Peyer's patch (tissue), 4 donors: ENCODE data around the gene COTL1. TPM values are rescaled to one million over a fixed set of nuclear protein-coding genes. Genes with fewer than 3 reads are reported as not detected.

Experiments
- DNase-seq, 3 donors: peaks; one replicate each; pipeline ENCODE4 v3.0.0-alpha.2; 2017 to 2019
- H3K27ac ChIP-seq, 4 donors: fragments of 200-600 bp; sonication (generic); one replicate each; pipeline ENCODE4 v1.5.1; 2016 to 2019
- H3K27me3 ChIP-seq, 2 donors: fragments of 200-600 bp; sonication (generic); one replicate each; pipeline ENCODE4 v1.5.1; 2019
- H3K36me3 ChIP-seq, 3 donors: fragments of 200-600 bp; sonication (generic); one replicate each; pipeline ENCODE4 v1.5.1; 2016 to 2019
- H3K4me1 ChIP-seq, 4 donors: fragments of 200-600 bp; sonication (generic); one replicate each; pipeline ENCODE4 v1.5.1; 2016 to 2019
- H3K4me3 ChIP-seq, 4 donors: fragments of 200-600 bp; sonication (generic); 1 replicate in 3 of 4; 2 replicates in 1 of 4; pipeline ENCODE4 v1.5.1; 2016 to 2019; ENCODE audit warnings: mild to moderate bottlenecking in 1 of 4
- H3K9me3 ChIP-seq, 4 donors: fragments of 200-600 bp; sonication (generic); one replicate each; pipeline ENCODE4 v1.5.1; 2016 to 2019; ENCODE audit warnings: mild to moderate bottlenecking in 1 of 4
- CTCF ChIP-seq, 6 experiments: fragments of 450-650 bp in 4 of 6; fragments of 200-600 bp in 2 of 6; sonication (generic) in 1 of 6; IDR thresholded peaks; one replicate each; pipeline ENCODE4 v1.5.1; 2017 to 2019; ENCODE audit warnings: antibody characterized with exemption in 6 of 6, mild to moderate bottlenecking in 3 of 6, moderate library complexity in 1 of 6
- POLR2A ChIP-seq, 2 donors: fragments of 450-650 bp; IDR thresholded peaks; one replicate each; pipeline ENCODE4 v1.5.1; 2017; ENCODE audit warnings: antibody characterized with exemption in 2 of 2, mild to moderate bottlenecking in 2 of 2, moderate library complexity in 2 of 2
- total RNA-seq, 4 donors: library from RNA; depleted of rRNA; stranded (reverse); fragments of >200 nt; gene quantifications; one replicate each; pipeline ENCODE4 v1.1.0, GENCODE V29; 2016

COTL1 gene
- total RNA-seq, 4 donors from 2014 or later: 29.6 to 84.2 (median 43.1) TPM

GRCh38 chr16:84656649-84657048 is 38.8 kb upstream of the COTL1 start:
- TF ChIP-seq POLR2A (IDR thresholded peaks at IDR 0.05): no peak
- no peak for TF ChIP-seq CTCF (IDR thresholded peaks at IDR 0.05)
- H3K27me3 ChIP-seq: no peaks in the 10 kb centered on the region
- peaks cover 4 to 76% (median 5%) of the 10 kb centered on the region in 3 donors for H3K36me3 ChIP-seq
- H3K27ac ChIP-seq: peak overlapping the region in 1 of 4 donors; percentile 64
- H3K9me3 ChIP-seq: no peaks in the 10 kb centered on the region
- H3K4me1 ChIP-seq: peaks cover 0 to 4% (median 0%) of the 10 kb centered on the region in 4 donors
- H3K4me3 ChIP-seq: no peak overlapping the region
- DNase-seq: no peak

- no peak for DNase-seq
- no peak overlapping the region for H3K4me3 ChIP-seq
- H3K27me3 ChIP-seq: no peaks in the 10 kb centered on the region
- peaks cover 4 to 61% (median 5%) of the 10 kb centered on the region in 3 donors for H3K36me3 ChIP-seq
- no peak overlapping the region for H3K27ac ChIP-seq
- H3K4me1 ChIP-seq: peaks cover 0 to 5% (median 1%) of the 10 kb centered on the region in 4 donors
- TF ChIP-seq CTCF (IDR thresholded peaks at IDR 0.05): no peak
- TF ChIP-seq POLR2A (IDR thresholded peaks at IDR 0.05): no peak
- no peaks in the 10 kb centered on the region for H3K9me3 ChIP-seq
Observed at GRCh38 chr16:84654998-84655397, 37.1 kb upstream of the COTL1 start.

GRCh38 chr16:84654238-84654637 is 36.4 kb upstream of the COTL1 start:
- no peak overlapping the region for H3K4me3 ChIP-seq
- H3K36me3 ChIP-seq: peaks cover 4 to 53% (median 5%) of the 10 kb centered on the region in 3 donors
- H3K27ac ChIP-seq: no peak overlapping the region
- TF ChIP-seq POLR2A (IDR thresholded peaks at IDR 0.05): no peak
- no peak for TF ChIP-seq CTCF (IDR thresholded peaks at IDR 0.05)
- no peaks in the 10 kb centered on the region for H3K27me3 ChIP-seq
- H3K9me3 ChIP-seq: no peaks in the 10 kb centered on the region
- H3K4me1 ChIP-seq: peaks cover 0 to 13% (median 7%) of the 10 kb centered on the region in 4 donors
- DNase-seq: no peak

- no peak overlapping the region for H3K4me3 ChIP-seq
- no peak overlapping the region for H3K27ac ChIP-seq
- no peak for TF ChIP-seq POLR2A (IDR thresholded peaks at IDR 0.05)
- TF ChIP-seq CTCF (IDR thresholded peaks at IDR 0.05): no peak
- DNase-seq: no peak
- peaks cover under 1 to 37% (median 5%) of the 10 kb centered on the region in 3 donors for H3K36me3 ChIP-seq
- H3K9me3 ChIP-seq: no peaks in the 10 kb centered on the region
- H3K27me3 ChIP-seq: no peaks in the 10 kb centered on the region
- H3K4me1 ChIP-seq: peaks cover 0 to 17% (median 9%) of the 10 kb centered on the region in 4 donors
Observed at GRCh38 chr16:84652566-84652965, 34.7 kb upstream of the COTL1 start.

GRCh38 chr16:84650062-84650991 is 32.4 kb upstream of the COTL1 start:
- no peak for TF ChIP-seq POLR2A (IDR thresholded peaks at IDR 0.05)
- no peak for TF ChIP-seq CTCF (IDR thresholded peaks at IDR 0.05)
- Histone ChIP-seq H3K27ac (no peak overlapping the region), H3K27me3 (no peaks in the 10 kb centered on the region), H3K4me1 (peaks cover 0 to 21% (median 7%) of the 10 kb centered on the region in 4 donors), H3K4me3 (no peak overlapping the region), H3K9me3 (no peaks in the 10 kb centered on the region), H3K36me3 (peaks cover 0 to 26% (median 0%) of the 10 kb centered on the region in 3 donors)
- no peak for DNase-seq
